Measurements from ENCODE around the gene MALAT1. TPM values are rescaled to one million over a fixed set of nuclear protein-coding genes. Genes with fewer than 3 reads are reported as not detected.

The MALAT1 gene
- total and polyA plus RNA-seq, 2 of the 13 experiments (the other 11 are each of a cell fraction or from before 2014, with no cell fraction given): 143 to 1,237 TPM

DNA sequence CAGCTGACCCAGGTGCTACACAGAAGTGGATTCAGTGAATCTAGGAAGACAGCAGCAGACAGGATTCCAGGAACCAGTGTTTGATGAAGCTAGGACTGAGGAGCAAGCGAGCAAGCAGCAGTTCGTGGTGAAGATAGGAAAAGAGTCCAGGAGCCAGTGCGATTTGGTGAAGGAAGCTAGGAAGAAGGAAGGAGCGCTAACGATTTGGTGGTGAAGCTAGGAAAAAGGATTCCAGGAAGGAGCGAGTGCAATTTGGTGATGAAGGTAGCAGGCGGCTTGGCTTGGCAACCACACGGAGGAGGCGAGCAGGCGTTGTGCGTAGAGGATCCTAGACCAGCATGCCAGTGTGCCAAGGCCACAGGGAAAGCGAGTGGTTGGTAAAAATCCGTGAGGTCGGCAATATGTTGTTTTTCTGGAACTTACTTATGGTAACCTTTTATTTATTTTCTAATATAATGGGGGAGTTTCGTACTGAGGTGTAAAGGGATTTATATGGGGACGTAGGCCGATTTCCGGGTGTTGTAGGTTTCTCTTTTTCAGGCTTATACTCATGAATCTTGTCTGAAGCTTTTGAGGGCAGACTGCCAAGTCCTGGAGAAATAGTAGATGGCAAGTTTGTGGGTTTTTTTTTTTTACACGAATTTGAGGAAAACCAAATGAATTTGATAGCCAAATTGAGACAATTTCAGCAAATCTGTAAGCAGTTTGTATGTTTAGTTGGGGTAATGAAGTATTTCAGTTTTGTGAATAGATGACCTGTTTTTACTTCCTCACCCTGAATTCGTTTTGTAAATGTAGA is 1.7 kb downstream of the MALAT1 start (continued):
- TF ChIP-seq KLF12 (CRISPR knock-in tag; IDR thresholded peaks at IDR 0.05; ENCODE audit: borderline replicate concordance) (no peak), ZNF530 (CRISPR knock-in tag; IDR thresholded peaks at IDR 0.05; ENCODE audit: low read depth) (no peak), ZNF354B (CRISPR knock-in tag; IDR thresholded peaks at IDR 0.05) (no peak), BHLHE40 (IDR thresholded peaks at IDR 0.05; ENCODE audit: low read length) (no peak), ZFX (CRISPR knock-in tag; IDR thresholded peaks at IDR 0.05; ENCODE audit: low read depth) (no peak), SIX1 (CRISPR knock-in tag; IDR thresholded peaks at IDR 0.05; ENCODE audit: borderline replicate concordance) (no peak), KDM5B (CRISPR knock-in tag; IDR thresholded peaks at IDR 0.05; ENCODE audit: borderline replicate concordance) (no peak), KDM1A (CRISPR knock-in tag; IDR thresholded peaks at IDR 0.05) (no peak), ZNF569 (CRISPR knock-in tag; IDR thresholded peaks at IDR 0.05; ENCODE audit: borderline replicate concordance) (no peak), MED13 (CRISPR knock-in tag; IDR thresholded peaks at IDR 0.05) (no peak), POLR2G (IDR thresholded peaks at IDR 0.05; ENCODE audit: low read depth, low read length) (peak; percentile 85), ELF4 (CRISPR knock-in tag; IDR thresholded peaks at IDR 0.05; ENCODE audit: borderline replicate concordance) (no peak), ZSCAN31 (CRISPR knock-in tag; IDR thresholded peaks at IDR 0.05; ENCODE audit: low read depth) (no peak), SKI (IDR thresholded peaks at IDR 0.05; ENCODE audit: partially characterized antibody) (no peak), MXD4 (CRISPR knock-in tag; IDR thresholded peaks at IDR 0.05) (0 out of 2 replicates have a peak, but pooled peaks have one; percentile 46), CTCF (CRISPR knock-in tag; IDR thresholded peaks at IDR 0.05) (no peak), ZC3H13 (CRISPR knock-in tag; IDR thresholded peaks at IDR 0.05) (0 out of 2 replicates have a peak, but pooled peaks have one; percentile 34), HMG20B (CRISPR knock-in tag; conservative IDR thresholded peaks at IDR 0.05) (no peak), HCFC1 (IDR thresholded peaks at IDR 0.05; ENCODE audit: low read depth, low read length) (no peak), NPAS2 (CRISPR knock-in tag; IDR thresholded peaks at IDR 0.05; ENCODE audit: borderline replicate concordance) (no peak), ZNF230 (CRISPR knock-in tag; IDR thresholded peaks at IDR 0.05) (no peak), NAIF1 (CRISPR knock-in tag; IDR thresholded peaks at IDR 0.05; ENCODE audit: borderline replicate concordance) (no peak), FOXP1 (IDR thresholded peaks at IDR 0.05) (no peak), FOXP1 (CRISPR knock-in tag; IDR thresholded peaks at IDR 0.05) (no peak), RBM39 (IDR thresholded peaks at IDR 0.05; ENCODE audit: low read depth, low read length, poor library complexity, severe bottlenecking) (peak; percentile 36), SIN3A (IDR thresholded peaks at IDR 0.05; ENCODE audit: borderline replicate concordance, low read depth, low read length) (peak; percentile 55; the same call in 1 of the 2 replicates)
- TF ChIP-seq, protein P1, sequence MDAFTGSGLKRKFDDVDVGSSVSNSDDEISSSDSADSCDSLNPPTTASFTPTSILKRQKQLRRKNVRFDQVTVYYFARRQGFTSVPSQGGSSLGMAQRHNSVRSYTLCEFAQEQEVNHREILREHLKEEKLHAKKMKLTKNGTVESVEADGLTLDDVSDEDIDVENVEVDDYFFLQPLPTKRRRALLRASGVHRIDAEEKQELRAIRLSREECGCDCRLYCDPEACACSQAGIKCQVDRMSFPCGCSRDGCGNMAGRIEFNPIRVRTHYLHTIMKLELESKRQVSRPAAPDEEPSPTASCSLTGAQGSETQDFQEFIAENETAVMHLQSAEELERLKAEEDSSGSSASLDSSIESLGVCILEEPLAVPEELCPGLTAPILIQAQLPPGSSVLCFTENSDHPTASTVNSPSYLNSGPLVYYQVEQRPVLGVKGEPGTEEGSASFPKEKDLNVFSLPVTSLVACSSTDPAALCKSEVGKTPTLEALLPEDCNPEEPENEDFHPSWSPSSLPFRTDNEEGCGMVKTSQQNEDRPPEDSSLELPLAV (CRISPR knock-in tag; conservative IDR thresholded peaks at IDR 0.05; ENCODE audit: low read depth): no peak
- TF ChIP-seq, protein P2, sequence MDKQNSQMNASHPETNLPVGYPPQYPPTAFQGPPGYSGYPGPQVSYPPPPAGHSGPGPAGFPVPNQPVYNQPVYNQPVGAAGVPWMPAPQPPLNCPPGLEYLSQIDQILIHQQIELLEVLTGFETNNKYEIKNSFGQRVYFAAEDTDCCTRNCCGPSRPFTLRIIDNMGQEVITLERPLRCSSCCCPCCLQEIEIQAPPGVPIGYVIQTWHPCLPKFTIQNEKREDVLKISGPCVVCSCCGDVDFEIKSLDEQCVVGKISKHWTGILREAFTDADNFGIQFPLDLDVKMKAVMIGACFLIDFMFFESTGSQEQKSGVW (CRISPR knock-in tag; IDR thresholded peaks at IDR 0.05; ENCODE audit: borderline replicate concordance): no peak

Data from HepG2 (cell line).